SHP77 (cell line): ENCODE data around the gene ABLIM2.

Experiments
- DNase-seq, 2 experiments: peaks; one replicate each; lab custom pipeline; 2025; lab: John Stamatoyannopoulos, UW

ABLIM2 gene

DNA sequence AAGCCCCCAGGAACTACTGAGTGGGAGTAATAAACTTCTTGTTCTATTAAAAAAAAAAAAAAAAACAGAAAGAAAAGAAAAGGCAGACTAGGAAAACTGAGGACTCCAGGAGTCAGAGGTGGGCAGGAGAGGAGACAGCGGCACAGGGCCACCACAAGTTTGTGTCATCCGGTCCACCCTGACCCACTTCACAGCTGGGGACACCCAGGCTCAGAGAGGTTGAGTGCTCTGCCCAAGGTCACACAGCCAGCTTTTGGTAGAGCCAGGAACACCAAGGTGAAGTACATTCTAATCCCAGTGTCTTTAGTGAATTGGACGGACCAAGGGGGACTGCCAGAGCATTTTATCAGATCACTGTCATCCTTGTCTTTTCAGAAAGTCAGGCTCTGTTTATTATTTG is 16.4 kb upstream of the ABLIM2 start:
- no peak for DNase-seq

DNA sequence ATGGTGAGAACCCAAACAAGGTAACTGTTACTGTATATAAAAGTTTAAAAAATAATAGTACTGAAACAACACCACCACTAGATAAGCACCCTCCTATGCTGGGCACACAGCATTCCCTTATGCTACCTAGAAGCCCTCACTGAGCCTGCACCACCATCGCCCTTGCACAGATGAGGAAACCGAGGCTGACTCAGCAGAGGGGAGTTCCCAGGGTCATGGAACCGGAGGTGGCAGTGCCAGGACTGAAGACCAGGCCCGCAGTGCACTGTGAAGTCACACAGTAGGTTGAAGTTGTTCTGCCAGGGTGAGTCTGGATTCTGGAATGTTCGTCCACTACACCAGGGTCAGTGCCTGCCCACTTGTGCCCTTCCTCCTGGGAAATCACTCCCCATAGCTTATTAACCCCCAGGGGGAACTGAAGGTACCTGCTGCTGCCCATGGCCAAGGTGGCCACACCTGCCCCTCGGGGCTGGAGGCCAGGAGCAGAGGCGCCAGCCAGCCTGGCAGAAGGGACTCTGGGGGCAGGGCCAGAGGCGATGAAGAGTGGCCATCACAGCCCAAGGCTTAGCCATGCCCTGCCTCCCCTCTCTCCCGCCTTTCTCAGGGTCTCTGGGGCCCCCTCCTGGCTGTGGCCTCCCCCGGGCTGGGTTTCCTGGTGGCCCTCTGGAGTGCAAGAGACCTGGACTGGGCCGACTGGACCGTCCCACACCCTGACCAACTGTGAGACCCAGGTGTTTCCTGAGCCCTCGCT is 15.1 kb upstream of the ABLIM2 start:
- no peak for DNase-seq

DNA sequence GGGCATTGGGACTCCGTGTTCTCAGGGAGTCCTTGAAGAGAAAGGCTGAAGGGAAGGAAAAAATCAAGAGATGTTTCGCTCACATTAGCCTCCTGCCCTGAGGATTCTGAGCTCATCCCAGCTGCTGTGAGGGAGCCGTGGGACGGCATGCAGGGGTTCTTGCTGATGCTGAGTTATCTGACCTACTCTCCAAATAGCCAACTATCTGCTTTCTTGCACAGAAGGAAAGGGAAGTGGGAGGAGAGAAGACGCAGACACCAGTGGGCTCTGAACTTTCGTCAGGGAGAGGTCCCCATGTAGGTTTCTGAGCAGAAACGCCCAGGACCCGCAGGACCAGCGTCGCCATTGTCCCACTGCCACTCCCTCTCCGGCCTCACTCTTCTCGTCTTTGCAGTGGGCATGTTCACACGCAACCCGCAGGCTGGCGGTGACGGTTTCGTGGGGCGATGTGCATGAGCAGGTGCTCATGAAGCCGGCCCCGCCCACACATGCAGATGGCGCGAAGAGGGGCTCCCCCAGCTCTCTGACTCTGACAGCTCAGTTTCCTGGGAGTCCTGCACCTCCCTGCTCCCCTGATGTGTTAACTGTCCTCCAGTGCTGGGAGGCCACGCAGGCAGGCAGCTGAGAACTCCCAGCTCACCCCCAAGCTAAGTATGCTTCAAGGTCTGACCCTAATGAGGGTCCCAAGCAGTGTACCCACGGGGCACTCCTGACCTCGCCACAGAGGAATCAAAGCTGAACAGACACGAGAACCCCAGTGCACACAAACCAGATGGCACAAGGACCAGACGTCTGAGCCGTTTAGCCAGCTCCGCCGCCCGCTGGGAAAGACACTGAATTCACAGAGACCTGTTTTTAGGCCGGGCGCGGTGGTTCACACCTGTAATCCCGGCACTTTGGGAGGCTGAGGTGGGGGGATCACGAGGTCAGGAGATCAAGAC is 13.6 kb upstream of the ABLIM2 start:
- DNase-seq, result no peak

DNA sequence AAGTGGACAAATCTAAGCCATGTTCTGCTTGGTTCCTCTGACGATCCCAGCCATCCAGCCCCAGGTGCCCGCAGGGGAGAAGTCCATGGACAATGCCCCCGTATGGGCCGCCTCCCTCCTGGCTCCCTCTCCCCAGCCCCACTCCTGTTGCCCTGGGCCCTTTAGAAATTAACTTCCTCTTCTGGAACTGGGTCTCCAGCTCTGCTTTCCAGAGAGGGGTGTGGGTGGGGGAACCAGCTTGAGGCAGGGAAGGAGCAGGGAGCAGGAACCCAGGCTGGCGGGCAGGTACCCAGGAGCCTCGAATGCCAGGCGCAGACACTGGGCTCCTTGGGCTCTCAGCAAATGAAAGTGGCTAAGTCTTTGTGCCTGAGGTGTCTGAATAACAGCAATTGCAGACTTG is 12.7 kb upstream of the ABLIM2 start:
- no peak for DNase-seq

- DNase-seq, result no peak
These were observed 11.7 kb upstream of the ABLIM2 start for GRCh38 chr4:8170341-8170740.

- no peak for DNase-seq
These were observed 11.2 kb upstream of the ABLIM2 start for GRCh38 chr4:8169763-8170162.

- no peak for DNase-seq
These were observed 10.4 kb upstream of the ABLIM2 start for GRCh38 chr4:8168832-8169598.

- no peak for DNase-seq
These were observed 9.6 kb upstream of the ABLIM2 start for GRCh38 chr4:8168232-8168631.

- no peak for DNase-seq
These were observed 9.2 kb upstream of the ABLIM2 start for GRCh38 chr4:8167815-8168214.

GRCh38 chr4:8167291-8167690 is 8.7 kb upstream of the ABLIM2 start:
- DNase-seq, result no peak

GRCh38 chr4:8165374-8165896 is 6.8 kb upstream of the ABLIM2 start:
- DNase-seq, result no peak

DNA sequence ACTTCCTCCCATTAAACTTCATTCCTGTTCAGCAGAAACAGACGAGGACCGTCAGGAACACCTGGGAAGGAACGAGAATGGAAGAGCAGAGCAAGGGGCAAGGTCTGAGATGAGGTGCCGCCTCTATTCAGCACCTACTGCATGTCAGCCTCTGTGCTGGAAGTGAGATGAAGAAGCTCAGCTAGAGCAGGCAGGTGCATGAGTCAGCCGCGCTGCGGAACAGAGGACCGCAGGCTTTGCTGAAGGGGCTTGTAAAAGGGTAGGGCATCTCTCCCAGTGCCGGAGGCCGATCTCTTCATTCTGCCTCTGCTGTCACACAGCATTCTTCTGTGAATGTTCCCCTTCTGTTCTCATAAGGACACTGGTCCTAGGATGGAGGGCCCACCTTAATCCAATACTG is 6.1 kb upstream of the ABLIM2 start:
- DNase-seq, result no peak

DNA sequence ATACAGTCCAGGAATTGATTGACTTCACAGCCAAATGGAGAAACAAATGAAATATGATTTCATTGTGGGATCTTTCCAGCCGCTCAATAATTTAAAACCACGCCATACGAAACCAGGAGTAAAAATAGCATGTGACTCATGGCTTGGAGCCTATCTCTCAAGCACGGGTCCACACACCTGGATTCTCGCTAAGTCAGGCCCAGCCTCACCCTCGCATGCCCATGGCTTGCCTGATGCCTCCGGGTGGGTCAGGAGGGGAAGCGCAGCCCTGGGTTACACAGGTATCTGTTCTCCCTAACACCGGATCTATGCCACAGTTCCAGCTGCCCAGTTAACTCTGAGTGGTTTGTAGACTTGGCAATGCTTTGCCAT is 5.6 kb upstream of the ABLIM2 start:
- no peak for DNase-seq

- DNase-seq, result no peak
These were observed 5.0 kb upstream of the ABLIM2 start for GRCh38 chr4:8163436-8164193.

GRCh38 chr4:8163026-8163425 is 4.4 kb upstream of the ABLIM2 start:
- DNase-seq, result no peak

DNA sequence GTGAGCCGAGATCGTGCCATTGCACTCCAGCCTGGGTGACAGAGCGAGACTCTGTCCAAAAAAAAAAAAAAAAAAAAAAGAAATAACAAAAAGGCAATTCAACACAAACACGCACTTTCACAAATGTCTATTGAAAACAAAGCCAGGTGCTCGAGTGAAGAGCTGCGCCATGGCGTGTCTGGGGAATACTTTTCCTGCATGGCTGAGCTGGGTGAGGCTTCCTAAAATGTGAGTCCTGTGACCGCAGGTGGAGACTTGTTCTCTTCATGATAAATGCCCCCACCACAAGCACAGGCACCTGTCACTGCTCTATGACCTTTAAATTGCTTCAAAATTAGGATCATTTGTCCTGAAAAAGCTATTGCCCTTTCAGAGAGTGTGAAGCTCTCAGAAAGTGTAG is 4.0 kb upstream of the ABLIM2 start:
- DNase-seq, result no peak

GRCh38 chr4:8160572-8160971 is 2.0 kb upstream of the ABLIM2 start:
- no peak for DNase-seq

- DNase-seq, result no peak
These were observed 1.6 kb upstream of the ABLIM2 start for GRCh38 chr4:8160233-8160560.

- no peak for DNase-seq
These were observed 1.1 kb upstream of the ABLIM2 start for GRCh38 chr4:8159537-8160232.

DNA sequence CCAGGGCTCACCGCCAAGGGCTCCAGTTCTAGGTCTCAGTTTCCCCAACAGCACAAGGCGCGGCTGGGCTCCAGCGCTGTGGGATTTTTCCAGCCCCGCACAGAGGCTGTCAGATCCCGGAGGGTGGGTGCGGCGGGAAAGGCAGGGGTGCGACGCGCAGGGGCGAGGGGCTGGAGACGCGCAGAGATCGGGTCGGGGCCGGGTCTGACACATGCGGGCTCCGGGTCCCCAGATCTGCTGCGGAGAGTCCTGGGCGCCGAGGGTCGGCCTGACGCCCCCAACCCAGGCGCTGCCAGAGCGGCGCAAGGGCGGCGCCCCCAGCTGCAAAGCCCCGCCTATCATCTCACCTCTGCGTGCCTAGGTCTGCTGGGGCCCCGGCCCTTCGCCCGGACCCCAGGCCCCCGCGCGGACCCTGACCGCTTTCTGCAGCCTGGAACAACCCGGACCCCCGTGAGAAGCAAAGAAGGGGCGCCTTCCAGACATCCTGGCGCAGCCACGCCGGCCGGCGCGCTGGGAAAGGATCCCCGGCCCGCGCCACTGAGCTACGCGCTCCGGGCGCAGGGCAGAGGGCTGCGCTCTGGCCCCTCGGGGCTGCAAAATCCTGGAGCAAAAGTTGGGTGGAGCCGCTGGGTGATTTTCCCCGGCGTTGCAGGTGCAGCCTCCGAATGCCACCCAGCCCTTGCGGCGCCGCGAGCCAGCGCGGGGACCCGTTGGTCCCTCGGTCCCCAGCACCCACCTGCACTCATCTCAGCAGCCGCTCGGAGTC is 486 bp downstream of the ABLIM2 start:
- no peak for DNase-seq
